ENCODE data around the gene SUSD1.

GRCh38 chr9:112121633-112122032, 53.5 kb downstream of the SUSD1 start:
- TF ChIP-seq POLR2AphosphoS5 (IDR thresholded peaks at IDR 0.05; ENCODE audit: low read depth, low read length) = no peak
- no peak for TF ChIP-seq CTCF (IDR thresholded peaks at IDR 0.05)
- TF ChIP-seq REST (IDR thresholded peaks at IDR 0.05; ENCODE audit: insufficient read depth in 1 of 2, low read depth in 2 of 2, low read length in 1 of 2) = no peak
- no peak for TF ChIP-seq TCF7L2 (IDR thresholded peaks at IDR 0.05; ENCODE audit: low read depth, low read length)
